DMS53 treated with DMSO at 0.1 percent for 48 hours (cell line): Measurements from ENCODE around the gene NRG2.

Experiments used
- DNase-seq: peaks from one replicate; lab custom pipeline; 2025; ENCODE audit not compliant: unreplicated experiment; lab: John Stamatoyannopoulos, UW

NRG2 gene

GRCh38 chr5:139804800-139805397, 238.2 kb downstream of the NRG2 start:
- no peak for DNase-seq

GRCh38 chr5:139803978-139804377, 239.1 kb downstream of the NRG2 start:
- DNase-seq, result no peak

DNA sequence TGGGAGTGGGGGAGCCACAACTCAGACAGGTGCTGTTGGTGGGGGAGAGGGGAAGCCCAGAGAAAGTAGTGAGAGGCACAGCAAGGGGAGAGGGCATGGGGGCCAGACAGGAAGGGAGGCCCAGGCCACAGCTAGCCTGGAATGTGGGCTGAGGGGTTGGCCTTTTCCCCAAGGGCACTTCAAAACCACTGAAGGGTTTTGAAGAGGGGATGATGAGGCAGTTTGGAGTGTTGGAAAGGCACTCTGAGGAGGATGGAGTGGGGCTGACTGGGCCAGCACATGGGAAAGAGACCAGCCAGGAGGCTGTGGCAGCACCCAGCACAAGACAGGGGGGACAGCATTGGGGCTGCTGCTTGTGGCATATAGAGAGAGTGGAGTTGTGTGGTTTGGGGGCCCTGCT, 243.7 kb downstream of the NRG2 start:
- no peak for DNase-seq

- no peak for DNase-seq
These were observed 244.2 kb downstream of the NRG2 start for GRCh38 chr5:139798883-139799282.

DNA sequence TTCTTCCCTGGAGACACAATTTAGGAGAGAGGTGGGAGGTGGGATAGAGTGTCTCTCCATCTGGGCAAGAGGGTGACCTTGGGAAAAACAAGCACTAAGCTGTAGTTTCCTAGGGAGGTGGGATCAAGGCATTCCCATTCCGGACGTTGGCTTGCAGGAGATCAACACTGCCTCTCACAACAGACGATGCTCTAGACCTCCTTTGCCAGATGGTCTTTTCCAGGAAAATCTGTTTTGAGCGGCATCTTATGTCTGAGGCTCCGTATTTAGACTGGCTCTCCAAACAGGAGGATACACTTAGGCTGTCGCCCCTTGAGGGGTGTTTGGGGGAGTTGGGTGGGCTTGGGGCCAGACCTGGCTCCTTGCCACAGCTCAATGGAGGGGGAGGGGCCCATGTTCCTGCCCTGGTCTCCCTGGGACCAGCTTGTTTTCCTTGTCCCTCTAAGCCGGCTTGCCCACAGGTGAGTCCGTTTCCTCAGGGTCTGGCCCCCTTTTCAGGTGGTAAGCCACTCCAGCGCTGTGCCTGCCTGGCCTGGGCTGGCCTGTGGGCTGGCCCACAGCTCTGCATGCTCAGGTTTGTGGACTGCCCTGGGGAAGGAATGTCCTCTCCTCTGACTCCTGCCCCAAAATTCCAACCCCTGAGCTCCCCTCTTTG, 245.1 kb downstream of the NRG2 start:
- no peak for DNase-seq

DNA sequence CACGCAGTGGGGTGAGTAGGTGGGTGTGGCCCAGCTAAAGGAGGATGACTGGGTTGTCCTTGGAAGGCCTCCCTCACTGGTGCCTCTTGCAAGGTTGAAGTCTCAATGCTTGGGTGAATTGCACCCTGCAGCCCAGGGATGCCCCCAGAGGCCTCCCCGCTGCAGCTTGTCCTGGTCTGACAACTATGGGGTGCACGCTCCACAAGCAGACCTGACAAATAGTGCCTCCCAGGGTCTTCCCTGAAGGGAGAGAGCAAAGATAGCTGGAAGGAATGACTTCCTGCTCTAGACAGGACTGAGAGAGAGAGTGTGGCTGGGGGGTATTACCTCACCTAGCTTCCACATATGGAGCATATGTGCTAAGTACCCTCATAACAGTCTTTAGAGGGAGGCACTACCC, 245.8 kb downstream of the NRG2 start:
- DNase-seq, result no peak
